GM21723 (cell line): ENCODE data around the gene KPNB1.
"Not testable (repeated sequence)": the region's sequence is repeated elsewhere in the genome, so short reads cannot be mapped to it uniquely, and the experiment has no call there.

Source experiments
- ATAC-seq: cut with Tn5 transposase; IDR thresholded peaks from one replicate; pipeline ENCODE4 v1.9.1; 2021; ENCODE audit warnings: mild to moderate bottlenecking, moderate library complexity; ENCODE audit not compliant: unreplicated experiment

The KPNB1 gene

GRCh38 chr17:47676199-47676472 lies 26.4 kb downstream of the KPNB1 start:
- ATAC-seq: no peak

GRCh38 chr17:47676510-47677165 lies 26.9 kb downstream of the KPNB1 start:
- no peak for ATAC-seq

- ATAC-seq: no peak
Observed at GRCh38 chr17:47678196-47678595, 28.5 kb downstream of the KPNB1 start.

GRCh38 chr17:47682138-47682537 lies 32.4 kb downstream of the KPNB1 start:
- ATAC-seq: no peak

GRCh38 chr17:47682727-47683126 lies 33.0 kb downstream of the KPNB1 start:
- not testable (repeated sequence) for ATAC-seq

GRCh38 chr17:47684025-47684424 lies 34.3 kb downstream of the KPNB1 start:
- ATAC-seq: no peak

- ATAC-seq: no peak
Observed at GRCh38 chr17:47684535-47685193, 34.9 kb downstream of the KPNB1 start.

GRCh38 chr17:47685556-47686275 lies 36.0 kb downstream of the KPNB1 start:
- no peak for ATAC-seq

GRCh38 chr17:47686276-47686635 lies 36.5 kb downstream of the KPNB1 start:
- ATAC-seq: no peak

- ATAC-seq: no peak
Observed at GRCh38 chr17:47686664-47687327, 37.1 kb downstream of the KPNB1 start.

- ATAC-seq: no peak
Observed at GRCh38 chr17:47687328-47687690, 37.6 kb downstream of the KPNB1 start.

GRCh38 chr17:47687748-47688147 lies 38.0 kb downstream of the KPNB1 start:
- no peak for ATAC-seq

- ATAC-seq: no peak
Observed at GRCh38 chr17:47690121-47690520, 40.4 kb downstream of the KPNB1 start.

- no peak for ATAC-seq
Observed at GRCh38 chr17:47692137-47692894, 42.6 kb downstream of the KPNB1 start.

GRCh38 chr17:47692895-47693730 lies 43.4 kb downstream of the KPNB1 start:
- ATAC-seq: no peak

GRCh38 chr17:47693731-47694580 lies 44.2 kb downstream of the KPNB1 start, which contains the start of gene TBKBP1:
Gene TBKBP1 (plus strand): TSS chr17:47694161. CDS start chr17:47696113, 1,952 bp downstream.
- ATAC-seq: no peak

- no peak for ATAC-seq
Observed at GRCh38 chr17:47694581-47695428, 45.1 kb downstream of the KPNB1 start.
